ENCODE data around the gene AFF3. TPM values are rescaled to one million over a fixed set of nuclear protein-coding genes. Genes with fewer than 3 reads are reported as not detected.

AFF3 gene
- total and polyA plus RNA-seq, 2 of the 8 experiments (the other 6 are each of a cell fraction or from before 2014, with no cell fraction given), result 0.27 to 3.0 TPM

GRCh38 chr2:99631700-99632099, 510.7 kb downstream of the AFF3 start:
- POLR2A ChIA-PET (ENCODE audit: partially characterized antibody), result no interaction called here
- Histone ChIP-seq H3K9me3 (ENCODE audit: insufficient read depth in 2 of 2, low read depth in 1 of 2, low read length in 1 of 2) (no peaks in the 10 kb centered on the region), H3K9ac (replicated peaks in 1 of 4; ENCODE audit: extremely low read depth in 1 of 4, low read depth in 3 of 4, low read length in 3 of 4) (no peak overlapping the region), H2BK12ac (ENCODE audit: low read depth, low read length) (no peak overlapping the region), H3K27ac (ENCODE audit: low read depth, low read length) (no peak overlapping the region), H3K14ac (ENCODE audit: insufficient read length) (no peak overlapping the region), H2BK120ac (replicated peaks; ENCODE audit: low read depth, low read length) (no peak overlapping the region), H4K91ac (replicated peaks; ENCODE audit: insufficient read length, low read length) (no peak overlapping the region), H3K4me3 (ENCODE audit: extremely low read depth in 1 of 4, insufficient read depth in 2 of 4, low read depth in 3 of 4, low read length in 4 of 4) (no peak overlapping the region), H3K23me2 (ENCODE audit: low read depth, low read length) (no peaks in the 10 kb centered on the region; the same call in 1 of the 2 replicates), H2BK5ac (ENCODE audit: low read depth, low read length) (no peak overlapping the region), H4K20me1 (replicated peaks in 1 of 2; ENCODE audit: control insufficient read depth in 1 of 2, insufficient read depth in 2 of 2, low read length in 2 of 2) (no peaks in the 10 kb centered on the region), H3K79me1 (ENCODE audit: low read depth, low read length) (no peaks in the 10 kb centered on the region), H4K5ac (ENCODE audit: insufficient read length, low read depth, low read length) (no peak overlapping the region), H2BK15ac (ENCODE audit: low read length) (no peak overlapping the region), H2AK5ac (ENCODE audit: low read depth, low read length) (no peak overlapping the region), H3K27me3 (replicated peaks in 1 of 4; ENCODE audit: control insufficient read depth in 3 of 4, extremely low read depth in 1 of 4, insufficient read depth in 3 of 4, low read length in 3 of 4) (no peaks in the 10 kb centered on the region), H3K18ac (ENCODE audit: extremely low read depth, low read length) (no peak overlapping the region), H3K4me1 (replicated peaks in 1 of 4; ENCODE audit: control insufficient read depth in 3 of 4, insufficient read depth in 4 of 4, low read length in 3 of 4) (no peaks in the 10 kb centered on the region), H4K8ac (ENCODE audit: extremely low read depth, insufficient read depth, low read length) (no peak overlapping the region), H3K23ac (ENCODE audit: insufficient read length) (no peak overlapping the region), H2BK20ac (ENCODE audit: low read length) (no peak overlapping the region), H3K56ac (replicated peaks; ENCODE audit: insufficient read length, low read depth, low read length) (no peak overlapping the region), H3K36me3 (ENCODE audit: control insufficient read depth in 2 of 4, insufficient read depth in 4 of 4, low read length in 3 of 4) (no peaks in the 10 kb centered on the region), H3K79me2 (ENCODE audit: control insufficient read depth in 1 of 2, insufficient read depth in 2 of 2, low read length in 2 of 2) (no peaks in the 10 kb centered on the region), H3K4me2 (ENCODE audit: insufficient read depth in 1 of 2, low read depth in 2 of 2, low read length in 2 of 2) (no peak overlapping the region), H3K4ac (replicated peaks; ENCODE audit: insufficient read length, low read depth, low read length) (no peak overlapping the region), H2AFZ (ENCODE audit: low read length) (no peak overlapping the region)
- CTCF ChIA-PET (ENCODE audit: partially characterized antibody), result no interaction called here
- DNase-seq (ENCODE audit: low read depth in 1 of 2, low spot score in 2 of 2), result no peak
- FAIRE-seq, result no peak
- 94% methylated on average over 3 of the region's 3 CpGs; no CpG with 5 or more reads in 1 of the 2 experiments for whole genome bisulfite sequencing, 2 experiments (ENCODE audit: extremely low coverage in 1 of 2, insufficient coverage in 1 of 2, insufficient read length in 1 of 2, insufficient replicate concordance in 2 of 2, low coverage in 1 of 2, low lambda C conversion rate in 2 of 2, missing lambda C conversion rate in 1 of 2)
- TF ChIP-seq CREB1 (IDR thresholded peaks at IDR 0.05), result no peak
- no peak for TF ChIP-seq TCF12 (IDR thresholded peaks at IDR 0.05; ENCODE audit: low read depth, low read length)
- TF ChIP-seq RNF2 (IDR thresholded peaks at IDR 0.05; ENCODE audit: borderline replicate concordance, low read depth, low read length, missing control alignments, poor library complexity, severe bottlenecking), result no peak
- no peak for TF ChIP-seq POU5F1 (IDR thresholded peaks at IDR 0.05; ENCODE audit: low read depth, low read length)
- TF ChIP-seq MAFK (IDR thresholded peaks at IDR 0.05; ENCODE audit: low read depth, low read length), result no peak
- TF ChIP-seq CBX8 (IDR thresholded peaks at IDR 0.05; ENCODE audit: borderline replicate concordance, low read depth, low read length), result no peak
- no peak for TF ChIP-seq SUZ12 (IDR thresholded peaks at IDR 0.05; ENCODE audit: low read length)
- TF ChIP-seq MAX (IDR thresholded peaks at IDR 0.05), result no peak
- no peak for TF ChIP-seq ATF2 (IDR thresholded peaks at IDR 0.05; ENCODE audit: low read length)
- no peak for TF ChIP-seq YY1 (IDR thresholded peaks at IDR 0.05; ENCODE audit: low read depth, low read length)
- no peak for TF ChIP-seq USF2 (IDR thresholded peaks at IDR 0.05; ENCODE audit: low read length)
